HepG2 (cell line): ENCODE data around the gene WWTR1. TPM values are rescaled to one million over a fixed set of nuclear protein-coding genes. Genes with fewer than 3 reads are reported as not detected.

Experiments
- ATAC-seq: fragments of 200-7000 bp; cut with Tn5 transposase; 3 replicates; pipeline ENCODE4 v1.9.1; 2020; ENCODE audit warnings: mild to moderate bottlenecking, moderate library complexity
- BruUV-seq: library from RNA; stranded (reverse); fragments of 400-500 nt; replicated peaks from 2 replicates; lab custom pipeline; 2021; lab: Mats Ljungman, UMichigan
- CTCF ChIA-PET: fragments of 300-600 bp; formaldehyde crosslinking; extraction: SDS; loops from one replicate; lab custom pipeline; 2021; ENCODE audit warnings: low total read pairs, inconsistent platforms, low intra/inter-chr PET ratio; lab: Yijun Ruan, JAX
- POLR2A ChIA-PET: fragments of 350-600 bp; sonication (Branson Sonifier 250); formaldehyde crosslinking; loops from one replicate; lab custom pipeline; 2020; ENCODE audit warnings: antibody characterized with exemption, inconsistent platforms; lab: Yijun Ruan, JAX
- DNase-seq: peaks from one replicate; pipeline ENCODE4 v3.0.0-alpha.2; 2015; ENCODE audit warnings: low spot score
- FAIRE-seq: peaks from 3 replicates; lab custom pipeline; 2011; peaks lifted over from hg19 to GRCh38; lab: Jason Lieb, UNC
- H2AFZ ChIP-seq: one replicate; pipeline ENCODE4 v1.6.1; 2011; ENCODE audit warnings: low read length, inconsistent platforms
- H3K27ac ChIP-seq: fragments of 300-600 bp; 3 replicates; pipeline ENCODE4 v1.8.0; 2011; ENCODE audit warnings: mixed run types, mild to moderate bottlenecking, mixed read lengths, low read length, inconsistent platforms; ENCODE audit not compliant: insufficient read depth; ENCODE audit errors: extremely low read length
- H3K27me3 ChIP-seq, 2 experiments: fragments of 200-600 bp in 1 of 2; 2 replicates in 1 of 2; 3 replicates in 1 of 2; pipeline versions ENCODE4 v1.6.0 to v1.8.0; 2011; ENCODE audit warnings: low read length in 2 of 2, mild to moderate bottlenecking in 2 of 2, moderate library complexity in 2 of 2, inconsistent platforms in 1 of 2; ENCODE audit not compliant: insufficient read depth in 2 of 2, control insufficient read depth in 1 of 2
- H3K36me3 ChIP-seq, 2 experiments: fragments of 200-600 bp in 1 of 2; replicated peaks in 1 of 2; 2 replicates in 1 of 2; 3 replicates in 1 of 2; pipeline versions ENCODE4 v1.5.1 to v1.8.0; 2011; ENCODE audit warnings: low read length in 2 of 2, inconsistent platforms in 1 of 2; ENCODE audit not compliant: insufficient read depth in 2 of 2, control insufficient read depth in 1 of 2
- H3K4me1 ChIP-seq: 2 replicates; pipeline ENCODE4 v1.5.1; 2012; ENCODE audit warnings: low read length, inconsistent platforms; ENCODE audit not compliant: insufficient read depth
- H3K4me2 ChIP-seq: 2 replicates; pipeline ENCODE4 v1.6.0; 2011; ENCODE audit warnings: low read depth, low read length, inconsistent platforms
- H3K4me3 ChIP-seq, 3 experiments: fragments of 200-600 bp in 1 of 3; sonication (generic), shearing (Covaris generic) in 1 of 3; replicated peaks in 1 of 3; 2 replicates each; pipeline ENCODE4 v1.5.1; 2011 to 2016; ENCODE audit warnings: low read length in 3 of 3, inconsistent platforms in 2 of 3, low read depth in 2 of 3, mild to moderate bottlenecking in 2 of 3, control low read depth in 1 of 3, mixed read lengths in 1 of 3; ENCODE audit not compliant: insufficient read depth in 1 of 3
- H3K79me2 ChIP-seq: one replicate; pipeline ENCODE4 v1.6.1; 2011; ENCODE audit warnings: low read length, inconsistent platforms; ENCODE audit not compliant: insufficient read depth
- H3K9ac ChIP-seq: 2 replicates; pipeline ENCODE4 v1.6.0; 2011; ENCODE audit warnings: mild to moderate bottlenecking, low read depth, low read length, inconsistent platforms; ENCODE audit not compliant: insufficient read depth
- H3K9me3 ChIP-seq: 2 replicates; pipeline ENCODE4 v1.5.1; 2012; ENCODE audit warnings: mild to moderate bottlenecking, low read length
- H4K20me1 ChIP-seq: 2 replicates; pipeline ENCODE4 v1.6.0; 2011; ENCODE audit warnings: inconsistent platforms, mild to moderate bottlenecking, low read length, moderate library complexity; ENCODE audit not compliant: insufficient read depth
- ARNTL ChIP-seq: sonication (generic); formaldehyde crosslinking; IDR thresholded peaks from 2 replicates; pipeline ENCODE4 v1.4.0; 2020; ENCODE audit warnings: mild to moderate bottlenecking, missing genetic modification reagents
- ATF5 ChIP-seq: sonication (generic); formaldehyde crosslinking; IDR thresholded peaks from 2 replicates; pipeline ENCODE4 v1.4.0; 2020; ENCODE audit warnings: mild to moderate bottlenecking, low read depth, missing genetic modification reagents
- MEIS1 ChIP-seq: sonication (generic); formaldehyde crosslinking; IDR thresholded peaks from 2 replicates; pipeline ENCODE4 v1.9.0; 2021; ENCODE audit warnings: mild to moderate bottlenecking, missing genetic modification reagents, moderate library complexity, borderline replicate concordance
- SRSF9 ChIP-seq: fragments of 200-400 bp; formaldehyde crosslinking; IDR thresholded peaks from 2 replicates; pipeline ENCODE4 v1.6.1; 2018; ENCODE audit warnings: borderline replicate concordance, mild to moderate bottlenecking, low read depth, low read length; ENCODE audit not compliant: insufficient read depth, poor library complexity, severe bottlenecking
- ZNF33A ChIP-seq: sonication (generic); formaldehyde crosslinking; IDR thresholded peaks from 2 replicates; pipeline ENCODE4 v1.5.1; 2020; ENCODE audit warnings: missing genetic modification reagents, mild to moderate bottlenecking, moderate library complexity, borderline replicate concordance
- WGBS: methylation state at CpG from one replicate; pipeline ENCODE4 v1.1.6; 2017; ENCODE audit warnings: low lambda C conversion rate; 5-methylcytosine and 5-hydroxymethylcytosine counted together
- in situ Hi-C: cut with HindIII; loops from 2 replicates; pipeline ENCODE4 v1.10.0; 2017; ENCODE audit warnings: low pct_unique_long_range_greater_than_20kb; ENCODE audit not compliant: extremely low pct_ligation_motif_present
- intact Hi-C: fragments of 100-400 bp; cut with micrococcal nuclease; formaldehyde crosslinking; loops from one replicate; pipeline ENCODE4 v1.10.0; 2022; ENCODE audit not compliant: unreplicated experiment
- polyA plus RNA-seq, 8 experiments: library from polyadenylated mRNA; depleted of rRNA in 3 of 8; stranded (reverse) in 7 of 8; unstranded in 1 of 8; fragments of >200 nt; fragmentation: Illumina TruSeq in 4 of 8; extraction: Trizol in 4 of 8; gene quantifications; 2 replicates each; pipeline versions ENCODE4 v1.2.1 to v1.2.3, GENCODE V29; 2011 to 2016; ENCODE audit warnings: low read depth in 4 of 8, missing spikeins in 1 of 8, mixed read lengths in 1 of 8; ENCODE audit not compliant: insufficient read depth in 1 of 8
- total RNA-seq, 5 experiments: library from RNA; depleted of rRNA; stranded (reverse); fragments of >200 nt; fragmentation: Illumina TruSeq; extraction: Trizol; gene quantifications; 2 replicates each; pipeline ENCODE4 v1.2.3, GENCODE V29; 2016; ENCODE audit warnings: low read depth in 1 of 5
- TF ChIP-seq, protein P1 (sequence below): sonication (generic); formaldehyde crosslinking; IDR thresholded peaks from 2 replicates; pipeline ENCODE4 v1.4.0; 2020; ENCODE audit warnings: mild to moderate bottlenecking, missing genetic modification reagents, borderline replicate concordance
- TF ChIP-seq, protein P2 (sequence below): sonication (generic); formaldehyde crosslinking; IDR thresholded peaks from 2 replicates; pipeline ENCODE4 v1.8.1; 2023; ENCODE audit warnings: mild to moderate bottlenecking, inconsistent platforms, moderate library complexity, missing genetic modification reagents, borderline replicate concordance
- TF ChIP-seq, protein P3 (sequence below): sonication (generic); formaldehyde crosslinking; IDR thresholded peaks from 2 replicates; pipeline ENCODE4 v1.4.0; 2020; ENCODE audit warnings: mild to moderate bottlenecking, missing genetic modification reagents

The WWTR1 gene
- total and polyA plus RNA-seq, 2 of the 13 experiments (the other 11 are each of a cell fraction or from before 2014, with no cell fraction given) = 19.7 to 139 TPM

DNA sequence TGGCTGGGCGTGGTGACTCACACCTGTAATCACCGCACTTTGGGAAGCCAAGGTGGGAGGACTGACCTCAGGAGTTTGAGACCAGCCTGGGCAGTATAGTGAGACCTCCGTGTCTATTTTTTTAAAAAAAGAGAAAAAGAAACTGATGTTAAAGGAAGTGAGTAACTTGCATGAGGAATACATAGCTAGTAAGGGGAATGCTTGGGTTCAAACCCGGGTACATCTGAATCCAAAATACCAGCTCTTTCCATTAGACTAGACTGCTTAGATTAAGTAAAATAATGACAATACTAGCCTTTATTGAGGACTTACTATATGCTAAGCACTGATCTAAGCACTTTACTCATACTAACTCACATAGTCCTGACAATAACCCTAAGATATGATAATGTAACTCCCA, 160.9 kb downstream of the WWTR1 start:
- H3K4me2 ChIP-seq = no peak overlapping the region
- H3K4me3 ChIP-seq = no peak overlapping the region
- H2AFZ ChIP-seq = no peak overlapping the region
- DNase-seq = no peak
- WGBS = 66% methylated on average over 4 of the region's 4 CpGs
- in situ Hi-C loops (no loop called here), intact Hi-C loops (no loop called here)
- no peaks in the 10 kb centered on the region for H3K79me2 ChIP-seq
- H3K9ac ChIP-seq = no peak overlapping the region
- ChIA-PET POLR2A (no interaction called here), CTCF (no interaction called here)
- no peak for FAIRE-seq
- H3K36me3 ChIP-seq = no peaks in the 10 kb centered on the region
- H4K20me1 ChIP-seq = no peaks in the 10 kb centered on the region
- ATAC-seq = no peak
- no peak overlapping the region for H3K27ac ChIP-seq
- H3K4me1 ChIP-seq = peaks cover 43% of the 10 kb centered on the region
- no TSS peak for BruUV-seq
- no peaks in the 10 kb centered on the region for H3K9me3 ChIP-seq
- no peaks in the 10 kb centered on the region; a peak in 1 of 5 replicates for H3K27me3 ChIP-seq
- TF ChIP-seq ZNF33A (CRISPR knock-in tag) = no peak
- TF ChIP-seq, protein P1, sequence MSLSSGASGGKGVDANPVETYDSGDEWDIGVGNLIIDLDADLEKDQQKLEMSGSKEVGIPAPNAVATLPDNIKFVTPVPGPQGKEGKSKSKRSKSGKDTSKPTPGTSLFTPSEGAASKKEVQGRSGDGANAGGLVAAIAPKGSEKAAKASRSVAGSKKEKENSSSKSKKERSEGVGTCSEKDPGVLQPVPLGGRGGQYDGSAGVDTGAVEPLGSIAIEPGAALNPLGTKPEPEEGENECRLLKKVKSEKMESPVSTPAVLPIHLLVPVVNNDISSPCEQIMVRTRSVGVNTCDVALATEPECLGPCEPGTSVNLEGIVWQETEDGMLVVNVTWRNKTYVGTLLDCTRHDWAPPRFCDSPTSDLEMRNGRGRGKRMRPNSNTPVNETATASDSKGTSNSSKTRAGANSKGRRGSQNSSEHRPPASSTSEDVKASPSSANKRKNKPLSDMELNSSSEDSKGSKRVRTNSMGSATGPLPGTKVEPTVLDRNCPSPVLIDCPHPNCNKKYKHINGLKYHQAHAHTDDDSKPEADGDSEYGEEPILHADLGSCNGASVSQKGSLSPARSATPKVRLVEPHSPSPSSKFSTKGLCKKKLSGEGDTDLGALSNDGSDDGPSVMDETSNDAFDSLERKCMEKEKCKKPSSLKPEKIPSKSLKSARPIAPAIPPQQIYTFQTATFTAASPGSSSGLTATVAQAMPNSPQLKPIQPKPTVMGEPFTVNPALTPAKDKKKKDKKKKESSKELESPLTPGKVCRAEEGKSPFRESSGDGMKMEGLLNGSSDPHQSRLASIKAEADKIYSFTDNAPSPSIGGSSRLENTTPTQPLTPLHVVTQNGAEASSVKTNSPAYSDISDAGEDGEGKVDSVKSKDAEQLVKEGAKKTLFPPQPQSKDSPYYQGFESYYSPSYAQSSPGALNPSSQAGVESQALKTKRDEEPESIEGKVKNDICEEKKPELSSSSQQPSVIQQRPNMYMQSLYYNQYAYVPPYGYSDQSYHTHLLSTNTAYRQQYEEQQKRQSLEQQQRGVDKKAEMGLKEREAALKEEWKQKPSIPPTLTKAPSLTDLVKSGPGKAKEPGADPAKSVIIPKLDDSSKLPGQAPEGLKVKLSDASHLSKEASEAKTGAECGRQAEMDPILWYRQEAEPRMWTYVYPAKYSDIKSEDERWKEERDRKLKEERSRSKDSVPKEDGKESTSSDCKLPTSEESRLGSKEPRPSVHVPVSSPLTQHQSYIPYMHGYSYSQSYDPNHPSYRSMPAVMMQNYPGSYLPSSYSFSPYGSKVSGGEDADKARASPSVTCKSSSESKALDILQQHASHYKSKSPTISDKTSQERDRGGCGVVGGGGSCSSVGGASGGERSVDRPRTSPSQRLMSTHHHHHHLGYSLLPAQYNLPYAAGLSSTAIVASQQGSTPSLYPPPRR = no peak
- TF ChIP-seq ATF5 (CRISPR knock-in tag) = no peak
- no peak for TF ChIP-seq ARNTL
- no peak for TF ChIP-seq SRSF9
- TF ChIP-seq, protein P2, sequence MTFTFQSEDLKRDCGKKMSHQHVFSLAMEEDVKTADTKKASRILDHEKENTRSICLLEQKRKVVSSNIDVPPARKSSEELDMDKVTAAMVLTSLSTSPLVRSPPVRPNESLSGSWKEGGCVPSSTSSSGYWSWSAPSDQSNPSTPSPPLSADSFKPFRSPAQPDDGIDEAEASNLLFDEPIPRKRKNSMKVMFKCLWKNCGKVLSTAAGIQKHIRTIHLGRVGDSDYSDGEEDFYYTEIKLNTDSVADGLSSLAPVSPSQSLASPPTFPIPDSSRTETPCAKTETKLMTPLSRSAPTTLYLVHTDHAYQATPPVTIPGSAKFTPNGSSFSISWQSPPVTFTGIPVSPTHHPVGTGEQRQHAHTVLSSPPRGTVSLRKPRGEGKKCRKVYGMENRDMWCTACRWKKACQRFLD (CRISPR knock-in tag) = no peak
- TF ChIP-seq MEIS1 = no peak
- TF ChIP-seq, protein P3, sequence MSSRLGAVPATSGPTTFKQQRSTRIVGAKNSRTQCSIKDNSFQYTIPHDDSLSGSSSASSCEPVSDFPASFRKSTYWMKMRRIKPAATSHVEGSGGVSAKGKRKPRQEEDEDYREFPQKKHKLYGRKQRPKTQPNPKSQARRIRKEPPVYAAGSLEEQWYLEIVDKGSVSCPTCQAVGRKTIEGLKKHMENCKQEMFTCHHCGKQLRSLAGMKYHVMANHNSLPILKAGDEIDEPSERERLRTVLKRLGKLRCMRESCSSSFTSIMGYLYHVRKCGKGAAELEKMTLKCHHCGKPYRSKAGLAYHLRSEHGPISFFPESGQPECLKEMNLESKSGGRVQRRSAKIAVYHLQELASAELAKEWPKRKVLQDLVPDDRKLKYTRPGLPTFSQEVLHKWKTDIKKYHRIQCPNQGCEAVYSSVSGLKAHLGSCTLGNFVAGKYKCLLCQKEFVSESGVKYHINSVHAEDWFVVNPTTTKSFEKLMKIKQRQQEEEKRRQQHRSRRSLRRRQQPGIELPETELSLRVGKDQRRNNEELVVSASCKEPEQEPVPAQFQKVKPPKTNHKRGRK (CRISPR knock-in tag) = no peak
